Body of pancreas (tissue), 4 donors: Measurements from ENCODE around the gene PMPCA. TPM values are rescaled to one million over a fixed set of nuclear protein-coding genes. Genes with fewer than 3 reads are reported as not detected.

ENCODE experiments used
- ATAC-seq: fragments of 150-250 bp; one replicate; pipeline ENCODE4 v1.9.1; 2016
- DNase-seq, 4 donors: peaks; one replicate each; pipeline ENCODE4 v3.0.0-alpha.2; 2019
- H3K27ac ChIP-seq, 4 donors: fragments of 200-600 bp; sonication (generic); 1 replicate in 3 of 4; 2 replicates in 1 of 4; pipeline versions ENCODE4 v1.5.1 to v1.6.1; 2016 to 2019; ENCODE audit warnings: mild to moderate bottlenecking in 1 of 4, mixed read lengths in 1 of 4, moderate library complexity in 1 of 4
- H3K27me3 ChIP-seq, 2 donors: fragments of 200-600 bp; sonication (generic); one replicate each; pipeline ENCODE4 v1.6.0; 2016; ENCODE audit warnings: mild to moderate bottlenecking in 1 of 2
- H3K36me3 ChIP-seq, 2 donors: fragments of 200-600 bp; sonication (generic); replicated peaks in 1 of 2; 2 replicates each; pipeline ENCODE4 v1.5.1; 2016; ENCODE audit warnings: low read depth in 2 of 2; ENCODE audit not compliant: insufficient read depth in 1 of 2
- H3K4me1 ChIP-seq: fragments of 200-600 bp; sonication (generic); one replicate; pipeline ENCODE4 v1.6.0; 2016
- H3K4me3 ChIP-seq, 2 donors: fragments of 200-600 bp; sonication (generic); 1 replicate in 1 of 2; 2 replicates in 1 of 2; pipeline ENCODE4 v1.5.1; 2016 to 2019
- H3K9me3 ChIP-seq, 3 donors: fragments of 200-600 bp; sonication (generic); 1 replicate in 2 of 3; 2 replicates in 1 of 3; pipeline ENCODE4 v1.5.1; 2016
- POLR2A ChIP-seq, 3 donors: fragments of 450-650 bp; IDR thresholded peaks; one replicate each; pipeline ENCODE4 v1.6.1; 2016; ENCODE audit warnings: antibody characterized with exemption in 3 of 3, mild to moderate bottlenecking in 2 of 3
- WGBS, 2 donors: methylation state at CpG; one replicate each; pipeline ENCODE4 v1.1.5; 2017; 5-methylcytosine and 5-hydroxymethylcytosine counted together
- intact Hi-C: fragments of 100-400 bp; cut with DNase I; formaldehyde crosslinking; loops from one replicate; pipeline ENCODE4 v1.15.1; 2023
- total RNA-seq, 2 donors: library from RNA; depleted of rRNA; stranded (reverse); fragments of >200 nt; gene quantifications; one replicate each; pipeline ENCODE4 v1.1.0, GENCODE V29; 2016
- TF ChIP-seq, protein P1 (sequence below), 7 experiments: fragments of 450-650 bp in 4 of 7; fragments of 200-600 bp in 3 of 7; sonication (generic) in 3 of 7; IDR thresholded peaks; one replicate each; pipeline ENCODE4 v1.5.1; 2016 to 2019; ENCODE audit warnings: antibody characterized with exemption in 7 of 7

The PMPCA gene
- total RNA-seq, 2 donors from 2014 or later = 23.6 to 25.1 TPM

DNA sequence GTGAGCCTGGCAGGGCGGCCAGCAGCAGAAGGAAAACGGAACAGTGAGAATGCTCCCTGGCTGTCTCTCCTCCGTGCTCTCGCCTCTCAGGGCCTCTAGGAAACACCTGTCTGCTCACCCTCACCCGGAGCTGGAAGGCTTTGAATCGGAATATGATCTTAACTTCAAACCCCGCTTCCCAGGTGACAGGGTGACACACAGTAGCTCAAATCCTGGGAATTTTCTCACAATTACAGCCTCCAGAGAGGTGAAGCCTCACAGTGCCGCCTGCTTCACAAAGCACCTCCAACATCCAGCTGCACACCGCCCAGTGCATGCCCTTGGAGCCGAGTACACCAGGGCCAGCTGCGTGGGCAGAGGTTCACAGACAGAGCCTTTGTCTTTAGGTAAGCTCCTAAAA is 59.9 kb downstream of the PMPCA start:
- Histone ChIP-seq H3K9me3 (no peaks in the 10 kb centered on the region), H3K27me3 (no peaks in the 10 kb centered on the region), H3K4me1 (no peaks in the 10 kb centered on the region), H3K36me3 (peaks cover 12 to 34% of the 10 kb centered on the region in 2 donors), H3K4me3 (no peak overlapping the region), H3K27ac (no peak overlapping the region)
- TF ChIP-seq, protein P1, sequence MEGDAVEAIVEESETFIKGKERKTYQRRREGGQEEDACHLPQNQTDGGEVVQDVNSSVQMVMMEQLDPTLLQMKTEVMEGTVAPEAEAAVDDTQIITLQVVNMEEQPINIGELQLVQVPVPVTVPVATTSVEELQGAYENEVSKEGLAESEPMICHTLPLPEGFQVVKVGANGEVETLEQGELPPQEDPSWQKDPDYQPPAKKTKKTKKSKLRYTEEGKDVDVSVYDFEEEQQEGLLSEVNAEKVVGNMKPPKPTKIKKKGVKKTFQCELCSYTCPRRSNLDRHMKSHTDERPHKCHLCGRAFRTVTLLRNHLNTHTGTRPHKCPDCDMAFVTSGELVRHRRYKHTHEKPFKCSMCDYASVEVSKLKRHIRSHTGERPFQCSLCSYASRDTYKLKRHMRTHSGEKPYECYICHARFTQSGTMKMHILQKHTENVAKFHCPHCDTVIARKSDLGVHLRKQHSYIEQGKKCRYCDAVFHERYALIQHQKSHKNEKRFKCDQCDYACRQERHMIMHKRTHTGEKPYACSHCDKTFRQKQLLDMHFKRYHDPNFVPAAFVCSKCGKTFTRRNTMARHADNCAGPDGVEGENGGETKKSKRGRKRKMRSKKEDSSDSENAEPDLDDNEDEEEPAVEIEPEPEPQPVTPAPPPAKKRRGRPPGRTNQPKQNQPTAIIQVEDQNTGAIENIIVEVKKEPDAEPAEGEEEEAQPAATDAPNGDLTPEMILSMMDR (IDR thresholded peaks at IDR 0.05) = no peak
- WGBS, 2 donors = 86 to 92% methylated on average over 11 of the region's 11 CpGs
- DNase-seq (no peak), ATAC-seq (no peak)
- intact Hi-C loops = no loop called here

DNA sequence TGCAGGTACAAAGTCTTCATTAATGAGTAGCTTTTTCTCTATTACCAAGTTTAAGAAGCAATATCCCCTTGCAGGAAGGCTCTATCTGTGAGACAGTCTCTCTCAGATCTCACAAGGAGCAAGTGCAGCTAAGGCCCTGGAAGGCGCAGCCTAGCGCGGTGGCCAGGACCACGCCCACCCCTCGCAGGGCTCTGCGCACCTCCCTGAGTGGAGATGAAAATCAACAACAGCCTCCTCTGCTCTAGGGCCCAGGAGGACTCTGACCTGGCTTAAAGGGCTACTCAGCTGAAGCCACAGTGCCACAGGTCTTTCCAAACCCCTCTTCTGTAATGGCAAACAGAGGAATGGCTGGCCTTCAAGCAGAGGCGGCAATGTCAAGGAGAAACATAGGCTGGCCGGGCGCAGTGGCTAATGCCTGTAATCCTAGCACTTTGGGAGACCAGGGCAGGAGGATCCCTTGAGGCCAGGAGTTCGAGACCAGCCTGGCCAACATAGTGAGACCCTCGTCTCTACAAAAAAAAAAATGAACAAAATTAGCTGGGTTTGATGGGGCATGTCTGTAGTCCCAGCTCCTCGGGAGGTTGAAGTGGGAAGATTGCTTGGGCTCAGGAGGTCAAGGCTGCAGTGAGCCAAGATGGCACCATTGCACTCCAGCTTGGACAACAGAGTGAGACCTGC is 60.5 kb downstream of the PMPCA start:
- H3K9me3 ChIP-seq = no peaks in the 10 kb centered on the region
- peaks cover 6 to 31% of the 10 kb centered on the region in 2 donors for H3K36me3 ChIP-seq
- intact Hi-C loops = no loop called here
- no peak for TF ChIP-seq POLR2A (IDR thresholded peaks at IDR 0.05)
- TF ChIP-seq, protein P1 (IDR thresholded peaks at IDR 0.05) = no peak
- no peaks in the 10 kb centered on the region for H3K27me3 ChIP-seq
- H3K27ac ChIP-seq = no peak overlapping the region
- ATAC-seq (no peak), DNase-seq (no peak)
- no peaks in the 10 kb centered on the region for H3K4me1 ChIP-seq
- H3K4me3 ChIP-seq = no peak overlapping the region
- WGBS, 2 donors = 88 to 89% methylated on average over 9 to 12 of the region's 12 CpGs

DNA sequence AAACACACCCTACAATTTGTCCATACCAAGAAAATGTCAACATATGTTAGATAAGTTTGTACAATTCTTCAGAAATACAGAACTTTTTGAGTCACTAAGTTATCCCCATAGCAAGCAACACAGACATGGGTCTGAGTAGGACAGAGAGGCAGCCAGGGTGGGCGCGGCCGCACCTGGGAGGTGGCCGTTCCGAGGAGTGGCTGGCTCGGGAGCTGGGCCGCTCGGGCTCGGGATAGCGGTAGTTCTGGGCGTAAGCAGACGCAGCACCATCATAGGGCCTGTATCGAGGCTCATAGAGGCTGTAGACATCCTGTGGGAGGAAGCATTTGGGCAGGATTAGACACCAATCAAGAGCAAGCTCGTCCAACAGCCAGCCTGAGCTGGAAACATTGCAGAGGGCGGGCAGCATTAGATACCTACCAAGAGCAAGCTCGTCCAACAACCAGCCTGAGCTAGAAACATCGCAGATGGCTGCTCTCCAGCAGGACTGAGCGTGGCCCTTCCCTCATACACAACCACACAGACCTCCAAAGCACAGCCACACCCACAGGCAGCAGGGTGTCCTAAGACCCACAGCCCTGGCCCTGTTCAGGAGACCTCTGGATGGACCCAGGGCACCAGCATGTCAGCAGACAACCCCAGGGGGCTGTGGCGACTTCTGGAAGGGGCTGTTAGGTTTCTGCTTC is 61.5 kb downstream of the PMPCA start:
- no peak for TF ChIP-seq POLR2A (IDR thresholded peaks at IDR 0.05)
- TF ChIP-seq, protein P1 (IDR thresholded peaks at IDR 0.05) = no peak
- WGBS, 2 donors = 90% methylated on average over 15 to 17 of the region's 19 CpGs
- Histone ChIP-seq H3K9me3 (no peaks in the 10 kb centered on the region), H3K27me3 (no peaks in the 10 kb centered on the region), H3K4me1 (no peaks in the 10 kb centered on the region), H3K36me3 (peaks cover 5 to 28% of the 10 kb centered on the region in 2 donors), H3K27ac (no peak overlapping the region), H3K4me3 (no peak overlapping the region)
- intact Hi-C loops = no loop called here
- no peak for DNase-seq
- no peak for ATAC-seq

DNA sequence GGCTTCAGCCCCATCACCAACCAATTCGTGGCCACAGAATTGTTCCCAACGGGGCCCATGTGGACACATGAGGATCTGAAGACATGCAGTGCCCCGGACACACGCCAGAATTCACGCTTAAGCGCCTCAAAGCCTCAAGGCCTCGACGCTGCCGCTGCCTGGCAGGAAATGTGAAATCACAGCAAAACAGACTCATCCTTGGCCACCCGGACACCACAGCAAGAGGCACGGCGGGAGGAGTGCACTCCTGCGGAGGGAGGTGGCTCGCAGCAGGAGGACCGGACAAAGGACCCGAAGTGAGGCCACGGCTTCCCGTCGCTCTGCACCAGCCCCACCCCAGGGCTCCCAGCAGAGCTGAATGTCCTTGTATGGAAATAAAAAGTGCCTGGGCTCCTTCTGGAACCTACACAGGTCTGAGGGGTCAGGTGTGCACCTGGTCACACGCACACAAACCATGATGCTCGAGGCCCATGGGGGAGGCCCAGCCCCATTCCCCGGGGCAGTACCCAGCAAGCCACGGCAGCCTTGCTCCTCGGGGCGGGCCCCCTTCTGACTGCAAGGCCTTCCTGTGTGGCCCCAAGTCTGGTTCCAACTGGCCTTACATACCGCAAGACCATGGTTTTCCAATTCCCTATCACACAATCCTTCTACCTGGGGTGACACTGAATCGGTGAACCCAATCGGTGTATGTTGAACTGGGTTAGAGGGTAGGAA is 62.3 kb downstream of the PMPCA start:
- Histone ChIP-seq H3K4me3 (no peak overlapping the region), H3K9me3 (no peaks in the 10 kb centered on the region), H3K4me1 (no peaks in the 10 kb centered on the region), H3K27me3 (no peaks in the 10 kb centered on the region), H3K36me3 (peaks cover 11 to 26% of the 10 kb centered on the region in 2 donors), H3K27ac (no peak overlapping the region)
- intact Hi-C loops = no loop called here
- WGBS, 2 donors = 88 to 90% methylated on average over 21 to 27 of the region's 28 CpGs
- ATAC-seq (no peak), DNase-seq (no peak)
- TF ChIP-seq, protein P1 (IDR thresholded peaks at IDR 0.05) = no peak
- TF ChIP-seq POLR2A (IDR thresholded peaks at IDR 0.05) = no peak
